PC-3 (cell line): ENCODE measurements around the gene DCAF4. TPM values are rescaled to one million over a fixed set of nuclear protein-coding genes. Genes with fewer than 3 reads are reported as not detected.

Source experiments
- ATAC-seq: fragments of 200-7000 bp; cut with Tn5 transposase; 2 replicates; pipeline ENCODE4 v1.9.1; 2020; ENCODE audit warnings: mild to moderate bottlenecking, moderate library complexity
- BruUV-seq: library from RNA; stranded (reverse); fragments of 400-500 nt; replicated peaks from 2 replicates; lab custom pipeline; 2021; lab: Mats Ljungman, UMichigan
- CTCF ChIA-PET: fragments of 300-600 bp; sonication (Branson Sonifier 250); formaldehyde crosslinking; loops from one replicate; lab custom pipeline; 2022; ENCODE audit warnings: antibody characterized with exemption; lab: Charles Lee
- POLR2A ChIA-PET: fragments of 300-600 bp; sonication (Branson Sonifier 250); formaldehyde crosslinking; loops from one replicate; lab custom pipeline; 2022; ENCODE audit warnings: antibody characterized with exemption; ENCODE audit not compliant: unreplicated experiment; lab: Charles Lee
- DNase-seq: peaks from one replicate; pipeline ENCODE4 v3.0.0-alpha.2; 2015
- H2AFZ ChIP-seq: fragments of 300-600 bp; sonication (generic); 2 replicates; pipeline ENCODE4 v1.6.0; 2016; ENCODE audit warnings: antibody characterized with exemption, low read length
- H3F3A ChIP-seq: fragments of 300-600 bp; sonication (generic); one replicate; pipeline ENCODE4 v1.6.0; 2017; ENCODE audit warnings: antibody characterized with exemption, low read length, control low read depth, mild to moderate bottlenecking; ENCODE audit not compliant: unreplicated experiment
- H3K27ac ChIP-seq: fragments of 300-600 bp; sonication (generic); 2 replicates; pipeline ENCODE4 v1.5.1; 2016; ENCODE audit warnings: mild to moderate bottlenecking, low read length
- H3K27me3 ChIP-seq: fragments of 300-600 bp; sonication (generic); 2 replicates; pipeline ENCODE4 v1.6.1; 2016; ENCODE audit warnings: low read length, mixed read lengths
- H3K36me3 ChIP-seq: fragments of 300-600 bp; sonication (generic); 2 replicates; pipeline ENCODE4 v1.6.1; 2016; ENCODE audit warnings: low read depth, mixed run types, low read length, mixed read lengths
- H3K4me1 ChIP-seq: fragments of 300-600 bp; sonication (generic); 2 replicates; pipeline ENCODE4 v1.5.1; 2016; ENCODE audit warnings: low read length; ENCODE audit not compliant: insufficient read depth
- H3K4me2 ChIP-seq: fragments of 300-600 bp; sonication (generic); 2 replicates; pipeline ENCODE4 v1.6.0; 2016; ENCODE audit warnings: low read length
- H3K4me3 ChIP-seq: fragments of 300-600 bp; sonication (generic); 2 replicates; pipeline ENCODE4 v1.5.1; 2016; ENCODE audit warnings: mild to moderate bottlenecking, low read length, mixed read lengths
- H3K79me2 ChIP-seq: fragments of 300-600 bp; sonication (generic); 2 replicates; pipeline ENCODE4 v1.6.1; 2017; ENCODE audit warnings: low read length, mixed read lengths
- H3K9ac ChIP-seq: fragments of 300-600 bp; sonication (generic); 2 replicates; pipeline ENCODE4 v1.6.0; 2016; ENCODE audit warnings: mild to moderate bottlenecking, low read length
- H3K9me2 ChIP-seq: fragments of 300-600 bp; sonication (generic); replicated peaks from 2 replicates; pipeline ENCODE4 v1.6.1; 2016; ENCODE audit warnings: mixed run types, low read length, mixed read lengths
- H3K9me3 ChIP-seq: fragments of 300-600 bp; sonication (generic); 2 replicates; pipeline ENCODE4 v1.6.1; 2016; ENCODE audit warnings: low read length, mixed read lengths
- H4K20me1 ChIP-seq: fragments of 300-600 bp; sonication (generic); 2 replicates; pipeline ENCODE4 v1.6.1; 2016; ENCODE audit warnings: low read length, mixed read lengths
- CTCF ChIP-seq: fragments of 300-600 bp; sonication (generic); conservative IDR thresholded peaks from 2 replicates; pipeline ENCODE4 v1.5.1; 2017; ENCODE audit warnings: antibody characterized with exemption, low read depth, mild to moderate bottlenecking, low read length
- EZH2 ChIP-seq: fragments of 300-600 bp; sonication (generic); IDR thresholded peaks from one replicate; pipeline ENCODE4 v1.6.1; 2017; ENCODE audit warnings: antibody characterized with exemption, mild to moderate bottlenecking, low read length; ENCODE audit not compliant: unreplicated experiment
- EZH2phosphoT487 ChIP-seq: fragments of 300-600 bp; sonication (generic); IDR thresholded peaks from 2 replicates; pipeline ENCODE4 v1.6.1; 2018; ENCODE audit warnings: mild to moderate bottlenecking, antibody characterized with exemption, low read length, borderline replicate concordance
- intact Hi-C: fragments of 100-400 bp; cut with micrococcal nuclease; formaldehyde crosslinking; loops from 2 replicates; pipeline ENCODE4 v1.9.0; 2023
- total RNA-seq: library from RNA; depleted of rRNA; stranded (reverse); fragments of >200 nt; gene quantifications from 2 replicates; pipeline ENCODE4 v1.2.3, GENCODE V29; 2014

Gene DCAF4
- total RNA-seq, 1 experiment from 2014 or later: 55.8 TPM

GRCh38 chr14:72893636-72894322 is 32.5 kb upstream of the DCAF4 start, which contains the start of gene DPF3:
DPF3 (minus strand) TSS chr14:72894101; CDS start chr14:72894088, 13 bp downstream.
- DNase-seq (peak; percentile 99), ATAC-seq (peak; percentile 86)
- Histone ChIP-seq H3K9me3 (no peaks in the 10 kb centered on the region), H3K4me3 (peak within 1 kb of the TSS; percentile 82), H3K27ac (peak within 1 kb of the TSS; percentile 1; the same call in 1 of the 2 replicates), H3K36me3 (no peaks in the 10 kb centered on the region), H3K27me3 (no peaks in the 10 kb centered on the region), H3K4me2 (peak within 1 kb of the TSS; percentile 95), H3K4me1 (peaks cover 25% of the 10 kb centered on the region), H3K9ac (peak within 1 kb of the TSS; percentile 72), H3K9me2 (no peaks in the 10 kb centered on the region), H3F3A (no peaks in the 10 kb centered on the region), H2AFZ (peak within 1 kb of the TSS; percentile 97), H4K20me1 (peaks cover 8% of the 10 kb centered on the region; the same call in 1 of the 2 replicates), H3K79me2 (peaks cover 51% of the 10 kb centered on the region)
- TF ChIP-seq CTCF: no peak
- no peak for TF ChIP-seq EZH2
- TF ChIP-seq EZH2phosphoT487: no peak
- no TSS peak for BruUV-seq
- intact Hi-C loops: loop anchor here (1.0 to 2.0 kb wide), 7 partner anchors 33 to 257 kb away; partner anchors contain the start of gene DCAF4
- POLR2A ChIA-PET: interaction anchor here (0.5 to 1.0 kb wide), 14 partner anchors 9 to 424 kb away, joined by 3 to 21 read pairs (median 4); partner anchors contain the start of gene RBM25
- CTCF ChIA-PET: interaction anchor here (0.5 to 2.1 kb wide), 14 partner anchors 10 to 380 kb away, joined by 3 to 20 read pairs (median 5); no protein-coding TSS in a partner anchor

GRCh38 chr14:72894323-72894622 is 32.0 kb upstream of the DCAF4 start:
- no peak for ATAC-seq
- intact Hi-C loops: loop anchor here (1.0 to 2.0 kb wide), 7 partner anchors 32 to 257 kb away; partner anchors contain the start of gene DCAF4
- DNase-seq: no peak
- H3K4me1 ChIP-seq: peaks cover 25% of the 10 kb centered on the region
- H4K20me1 ChIP-seq: peaks cover 8% of the 10 kb centered on the region; the same call in 1 of the 2 replicates
- H3K27me3 ChIP-seq: no peaks in the 10 kb centered on the region
- no TSS peak for BruUV-seq
- H3K9ac ChIP-seq: peak overlapping the region; percentile 51
- H2AFZ ChIP-seq: peak overlapping the region; percentile 97
- peaks cover 46% of the 10 kb centered on the region for H3K79me2 ChIP-seq
- peak overlapping the region; percentile 82 for H3K4me3 ChIP-seq
- peak overlapping the region; percentile 95 for H3K4me2 ChIP-seq
- TF ChIP-seq CTCF: no peak
- no peak for TF ChIP-seq EZH2
- no peak for TF ChIP-seq EZH2phosphoT487
- no peaks in the 10 kb centered on the region for H3K36me3 ChIP-seq
- no peaks in the 10 kb centered on the region for H3K9me2 ChIP-seq
- H3K27ac ChIP-seq: peak overlapping the region; percentile 1; the same call in 1 of the 2 replicates
- H3K9me3 ChIP-seq: no peaks in the 10 kb centered on the region
- H3F3A ChIP-seq: no peaks in the 10 kb centered on the region
- ChIA-PET CTCF (interaction anchor here (0.5 to 2.1 kb wide), 13 partner anchors 10 to 380 kb away, joined by 3 to 20 read pairs (median 5); no protein-coding TSS in a partner anchor), POLR2A (interaction anchor here (0.5 to 1.0 kb wide), 12 partner anchors 20 to 425 kb away, joined by 3 to 21 read pairs (median 3); partner anchors contain the start of gene RBM25)
